Pons (tissue), 1 donor: ENCODE measurements around the gene DIP2A.
"Not testable (repeated sequence)": the region's sequence is repeated elsewhere in the genome, so short reads cannot be mapped to it uniquely, and the experiment has no call there.

Source experiments
- DNase-seq: peaks from one replicate; pipeline ENCODE4 v3.0.0-alpha.2; 2016; ENCODE audit warnings: low spot score

DIP2A gene

GRCh38 chr21:46454142-46454541 is 4.5 kb upstream of the DIP2A start:
- no peak for DNase-seq

DNA sequence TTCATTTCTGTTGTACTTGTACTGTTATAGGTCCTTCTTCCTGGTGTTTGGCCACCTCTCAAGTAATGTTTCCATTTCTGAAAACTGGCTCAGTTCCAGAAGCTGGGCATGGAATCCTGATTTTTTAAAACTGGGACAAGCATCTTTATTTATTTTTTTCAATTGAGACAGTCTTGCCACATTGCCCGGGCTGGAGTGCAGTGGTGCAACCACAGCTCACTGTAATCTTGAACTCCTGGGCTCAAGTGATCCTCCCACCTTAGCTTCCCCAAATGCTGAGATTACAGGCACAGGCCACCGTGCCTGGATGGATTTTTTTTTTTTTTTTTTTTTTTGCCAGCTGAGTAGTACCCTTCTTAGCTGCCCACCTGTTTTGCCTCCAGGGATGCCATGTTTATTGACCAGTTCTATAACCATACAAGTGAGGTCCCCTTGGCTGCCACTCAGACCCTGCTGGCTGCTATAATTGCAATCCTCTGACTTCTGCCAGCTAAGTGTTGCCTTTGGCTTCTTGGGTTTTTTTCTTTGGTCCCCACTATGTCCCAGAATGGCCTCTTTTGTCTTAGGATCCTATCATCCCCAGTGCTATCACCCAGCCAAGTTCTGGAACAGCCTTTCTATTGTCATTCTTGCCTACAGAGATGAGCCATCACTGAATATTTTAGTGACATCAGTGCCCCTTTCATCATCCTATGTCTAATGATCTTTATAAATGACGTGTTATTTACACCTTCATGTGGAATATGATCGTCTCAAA is 3.9 kb upstream of the DIP2A start:
- DNase-seq, result peak; percentile 98

GRCh38 chr21:46455575-46456385 is 2.9 kb upstream of the DIP2A start:
- peak; percentile 95 for DNase-seq

DNA sequence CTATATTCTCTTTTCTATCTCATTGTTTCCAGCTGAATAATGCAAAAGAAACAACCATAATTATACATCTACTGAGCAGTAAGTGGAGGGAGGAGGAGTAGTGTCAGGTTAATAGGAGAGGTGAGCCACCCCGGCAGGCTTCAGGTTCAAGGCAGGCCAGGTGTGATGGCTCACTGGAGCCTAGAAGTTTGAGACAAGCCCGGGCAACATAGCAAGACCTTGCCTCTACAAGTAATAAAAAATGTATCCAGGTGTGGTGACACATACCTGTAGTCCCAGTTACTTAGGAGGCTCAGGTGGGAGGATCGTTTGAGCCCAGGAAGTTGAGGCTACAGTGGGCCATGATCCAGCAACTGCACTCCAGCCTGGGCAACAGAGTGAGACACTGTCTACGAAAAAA is 1.9 kb upstream of the DIP2A start:
- DNase-seq, result no peak

GRCh38 chr21:46457801-46458314 is 833 bp upstream of the DIP2A start:
- peak; percentile 58 for DNase-seq

DNA sequence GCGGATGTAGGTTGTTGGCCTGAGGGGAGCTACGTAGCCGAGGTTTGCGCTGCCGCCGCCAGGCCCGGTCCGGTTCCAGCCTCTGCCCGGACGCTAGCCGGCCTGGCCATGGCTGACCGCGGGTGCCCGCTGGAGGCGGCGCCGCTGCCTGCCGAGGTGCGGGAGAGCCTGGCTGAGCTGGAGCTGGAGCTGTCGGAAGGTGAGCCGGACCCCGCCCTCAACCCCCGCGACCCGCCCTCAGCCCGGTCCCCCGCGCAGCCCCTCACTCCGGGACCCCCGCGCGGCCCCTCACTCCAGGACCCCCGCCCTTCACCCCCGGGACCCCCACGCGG is 299 bp downstream of the DIP2A start:
- DNase-seq, result no peak

DNA sequence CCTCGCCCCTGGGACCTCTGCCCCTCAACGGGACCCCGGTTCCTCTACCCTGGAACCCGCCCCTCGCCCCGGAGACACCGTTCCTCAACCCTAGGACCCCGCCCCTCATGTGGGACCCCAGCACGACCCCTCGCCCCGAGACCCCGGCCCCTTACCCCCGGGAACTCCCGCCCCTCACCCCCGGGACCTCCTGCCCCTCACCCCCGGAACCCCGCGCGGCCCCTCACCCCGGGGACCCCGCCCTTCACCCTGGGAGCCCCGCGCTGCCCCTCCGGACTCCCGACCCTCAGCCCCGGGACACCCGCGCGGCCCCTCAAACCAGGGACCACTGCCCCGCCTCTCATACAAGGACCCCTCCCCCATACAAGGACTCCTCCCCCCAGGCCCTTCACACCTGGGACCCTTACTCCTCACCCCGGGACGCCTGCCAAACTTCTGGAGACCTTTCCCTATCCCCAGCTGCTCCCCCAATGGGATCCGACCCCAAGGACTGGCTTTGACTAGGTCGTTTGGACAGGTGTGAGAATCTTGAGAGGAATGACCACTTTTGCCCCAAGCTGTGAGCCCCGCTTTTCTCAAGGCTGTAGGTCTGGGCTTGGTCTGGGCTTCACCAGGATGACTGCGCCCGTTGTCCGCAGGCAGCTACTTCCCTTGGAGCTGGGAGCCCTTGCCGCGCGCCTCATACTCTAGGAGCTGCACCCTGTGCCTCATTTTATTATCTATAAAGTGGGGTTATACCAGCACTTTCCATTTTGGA is 843 bp downstream of the DIP2A start:
- no peak for DNase-seq

GRCh38 chr21:46461909-46462308 is 3.2 kb downstream of the DIP2A start:
- DNase-seq, result no peak

DNA sequence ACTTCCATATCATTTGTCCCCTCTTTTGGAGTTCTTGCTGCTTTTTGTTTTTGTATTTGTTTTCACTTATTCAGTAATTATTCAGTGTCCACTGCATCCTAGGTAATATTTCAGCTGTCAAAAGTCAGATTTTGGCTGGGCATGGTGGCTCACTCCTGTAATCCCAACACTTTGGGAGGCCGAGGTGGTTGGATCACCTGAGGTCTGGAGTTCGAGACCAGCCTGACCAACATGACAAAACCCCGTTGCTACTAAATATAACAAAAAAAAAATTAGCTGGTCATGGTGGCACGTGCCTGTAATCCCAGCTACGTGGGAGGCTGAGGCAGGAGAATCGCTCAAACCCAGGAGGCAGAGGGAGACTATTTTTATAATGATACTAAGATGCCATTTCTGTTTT is 6.5 kb downstream of the DIP2A start:
- not testable (repeated sequence) for DNase-seq

DNA sequence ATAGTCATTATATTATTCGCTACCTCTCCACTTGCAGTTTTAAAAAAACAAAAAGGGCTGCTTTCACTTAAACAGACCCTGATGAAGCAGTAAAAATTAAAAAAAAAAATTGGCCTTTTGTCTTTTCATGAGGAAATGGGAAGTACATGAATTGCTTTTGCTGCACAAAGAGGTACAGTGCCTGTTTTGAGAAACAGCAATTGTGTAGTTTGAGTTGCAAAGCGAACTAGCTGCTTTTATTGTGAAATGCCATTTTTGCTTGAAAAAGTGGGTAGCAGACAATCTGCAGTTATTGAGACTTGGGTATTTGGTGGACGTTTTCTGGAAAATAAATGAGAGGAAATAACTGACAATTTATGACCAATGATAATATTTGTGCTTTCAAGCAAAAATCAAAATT is 7.0 kb downstream of the DIP2A start:
- DNase-seq, result peak; percentile 44

DNA sequence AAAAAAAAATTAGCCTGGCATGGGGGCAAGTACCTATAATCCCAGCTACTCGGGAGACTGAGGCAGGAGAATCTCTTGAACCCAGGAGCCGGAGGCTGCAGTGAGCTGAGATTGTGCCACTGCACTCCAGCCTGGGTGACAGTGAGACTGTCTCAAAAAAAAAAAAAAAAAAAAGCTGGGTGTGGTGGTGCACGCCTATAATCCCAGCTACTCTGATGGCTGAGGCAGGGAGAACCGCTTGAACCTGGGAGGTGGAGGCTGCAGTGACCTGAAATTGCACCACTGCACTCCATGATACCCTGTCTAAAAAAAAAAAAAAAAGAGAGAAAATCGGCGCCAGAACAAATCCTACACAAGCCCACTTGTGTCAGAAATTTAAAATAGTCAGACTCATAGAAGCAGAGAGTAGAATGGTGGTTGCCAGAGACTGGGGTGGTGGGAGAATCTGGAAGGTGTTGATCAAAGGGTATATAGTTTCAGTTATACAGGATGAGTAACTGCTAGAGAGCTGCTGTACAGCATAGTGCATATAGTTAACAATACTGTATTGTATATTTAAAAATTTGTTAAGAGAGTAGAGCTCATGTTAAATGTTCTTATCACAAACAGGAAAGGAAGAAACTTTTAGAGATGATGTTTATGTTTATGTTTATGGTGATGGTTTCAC is 9.6 kb downstream of the DIP2A start:
- DNase-seq, result no peak

DNA sequence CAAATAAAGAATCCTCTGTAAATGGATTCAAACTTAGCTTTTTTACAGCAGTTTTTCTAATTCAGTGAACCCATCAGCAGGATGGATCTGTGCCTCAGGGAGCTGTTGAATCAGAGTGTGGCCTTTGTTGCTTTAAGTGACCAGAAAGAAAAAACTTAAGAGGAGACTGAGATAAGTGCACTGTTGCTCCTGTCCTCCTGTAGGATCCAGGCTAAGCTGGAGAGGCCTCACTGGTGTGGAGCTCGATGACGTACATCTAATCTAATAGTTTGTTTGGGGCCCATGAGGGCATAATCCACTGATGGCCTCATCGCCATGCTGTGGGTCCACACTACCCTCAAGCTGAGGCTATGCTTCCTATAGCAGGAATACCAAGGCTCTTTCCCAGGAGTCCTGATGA is 10.6 kb downstream of the DIP2A start:
- no peak for DNase-seq

- no peak for DNase-seq
Observed at GRCh38 chr21:46471514-46471913, 12.8 kb downstream of the DIP2A start.

DNA sequence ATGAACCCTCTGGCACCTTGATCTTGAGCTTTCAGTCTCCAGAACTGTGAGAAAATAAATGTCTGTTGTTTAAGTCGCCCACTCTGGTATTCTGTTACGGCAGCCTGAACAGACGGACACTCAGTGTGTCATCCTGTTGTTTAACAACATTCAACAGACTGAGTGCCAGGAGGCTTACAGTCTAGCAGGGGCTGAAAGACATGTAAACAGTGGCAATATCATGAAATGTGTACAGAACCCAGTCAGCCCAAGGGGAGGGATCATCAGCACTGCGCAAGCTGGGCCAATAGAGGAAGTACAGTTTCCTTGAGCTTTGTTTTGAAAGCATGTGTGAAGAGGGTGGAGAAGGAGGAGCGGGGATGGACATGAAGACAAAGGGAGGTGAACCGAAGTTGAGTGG is 13.6 kb downstream of the DIP2A start:
- peak; percentile 53 for DNase-seq

GRCh38 chr21:46474382-46474781 is 15.7 kb downstream of the DIP2A start:
- DNase-seq, result no peak

- DNase-seq, result no peak
Observed at GRCh38 chr21:46475296-46475695, 16.6 kb downstream of the DIP2A start.

- DNase-seq, result no peak
Observed at GRCh38 chr21:46477765-46478164, 19.1 kb downstream of the DIP2A start.

- DNase-seq, result no peak
Observed at GRCh38 chr21:46478910-46479309, 20.2 kb downstream of the DIP2A start.

- no peak for DNase-seq
Observed at GRCh38 chr21:46480466-46480865, 21.8 kb downstream of the DIP2A start.

DNA sequence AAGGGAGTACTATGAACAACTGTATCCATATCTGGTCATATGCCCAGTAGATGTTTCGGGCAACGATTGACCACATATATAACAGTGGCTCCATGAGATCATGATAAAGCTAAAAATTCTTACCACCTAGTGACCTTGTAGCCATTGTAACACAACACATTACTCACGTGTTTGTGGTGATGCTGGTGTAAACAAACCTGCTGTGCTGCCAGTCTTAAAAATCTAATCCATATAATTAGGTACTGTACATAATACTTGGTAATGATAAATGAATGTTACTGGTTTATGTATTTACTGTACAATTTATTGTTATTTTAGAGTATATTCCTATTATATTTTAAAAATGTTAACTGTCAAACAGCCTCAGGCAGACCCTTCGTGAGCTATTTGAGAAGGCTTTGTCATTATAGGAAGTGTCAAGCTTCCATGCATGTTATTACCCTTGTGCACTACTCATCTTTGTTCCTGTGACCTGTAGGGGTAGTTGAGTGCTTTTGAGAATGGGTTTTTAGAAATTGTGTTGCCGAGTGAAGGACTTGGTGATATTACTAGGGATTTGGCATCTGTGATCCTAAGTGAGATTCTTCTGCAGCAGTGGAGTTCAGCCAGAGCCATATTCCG is 23.6 kb downstream of the DIP2A start:
- no peak for DNase-seq

GRCh38 chr21:46482846-46483231 is 24.1 kb downstream of the DIP2A start:
- DNase-seq, result no peak
